Panc1 (cell line): ENCODE measurements around the gene RHOJ. TPM values are rescaled to one million over a fixed set of nuclear protein-coding genes. Genes with fewer than 3 reads are reported as not detected.

Experiments
- ATAC-seq: fragments of 200-7000 bp; cut with Tn5 transposase; 2 replicates; pipeline ENCODE4 v1.9.1; 2020; ENCODE audit warnings: mild to moderate bottlenecking, moderate library complexity
- BruUV-seq: library from RNA; stranded (reverse); fragments of 400-500 nt; replicated peaks from 2 replicates; lab custom pipeline; 2021; lab: Mats Ljungman, UMichigan
- CTCF ChIA-PET: fragments of 300-600 bp; sonication (Branson Sonifier 250); formaldehyde crosslinking; loops from one replicate; lab custom pipeline; 2022; ENCODE audit warnings: antibody characterized with exemption; lab: Charles Lee
- POLR2A ChIA-PET: fragments of 300-600 bp; sonication (Branson Sonifier 250); formaldehyde crosslinking; loops from one replicate; lab custom pipeline; 2022; ENCODE audit warnings: antibody characterized with exemption; lab: Charles Lee
- DNase-seq: peaks from one replicate; pipeline ENCODE4 v3.0.0-alpha.2; 2010; ENCODE audit warnings: low read depth, low spot score
- H3K27ac ChIP-seq: 2 replicates; pipeline ENCODE4 v1.5.1; 2011; ENCODE audit warnings: mild to moderate bottlenecking, low read length, inconsistent platforms
- H3K27me3 ChIP-seq: fragments of 200-500 bp; sonication (Bioruptor generic); 2 replicates; pipeline ENCODE4 v1.6.0; 2014; ENCODE audit warnings: low read length, inconsistent platforms; ENCODE audit not compliant: control insufficient read depth, insufficient read depth
- H3K36me3 ChIP-seq: fragments of 200-500 bp; sonication (Bioruptor generic); 2 replicates; pipeline ENCODE4 v1.5.1; 2014; ENCODE audit warnings: inconsistent platforms, mild to moderate bottlenecking, low read length, moderate library complexity; ENCODE audit not compliant: control insufficient read depth, insufficient read depth
- H3K4me1 ChIP-seq: 2 replicates; pipeline ENCODE4 v1.5.1; 2011; ENCODE audit warnings: inconsistent platforms, mild to moderate bottlenecking, low read length, moderate library complexity; ENCODE audit not compliant: control insufficient read depth, insufficient read depth
- H3K4me3 ChIP-seq, 2 experiments: 2 replicates each; pipeline ENCODE4 v1.5.1; 2011 to 2012; ENCODE audit warnings: low read depth in 2 of 2, low read length in 2 of 2, mild to moderate bottlenecking in 2 of 2, inconsistent platforms in 1 of 2, moderate library complexity in 1 of 2
- H3K9me3 ChIP-seq: fragments of 200-500 bp; sonication (Bioruptor generic); 2 replicates; pipeline ENCODE4 v1.5.1; 2014; ENCODE audit warnings: low read depth, mild to moderate bottlenecking, inconsistent platforms, low read length, moderate library complexity; ENCODE audit not compliant: control insufficient read depth, insufficient read depth
- CTCF ChIP-seq: fragments of 450-650 bp; IDR thresholded peaks from 2 replicates; pipeline ENCODE4 v1.5.1; 2017; ENCODE audit warnings: mild to moderate bottlenecking
- POLR2AphosphoS5 ChIP-seq: IDR thresholded peaks from 2 replicates; pipeline ENCODE4 v1.6.1; 2012; ENCODE audit warnings: mild to moderate bottlenecking, low read depth, low read length, moderate library complexity
- REST ChIP-seq, 2 experiments: IDR thresholded peaks; 2 replicates each; pipeline ENCODE4 v1.6.1; 2011 to 2012; ENCODE audit warnings: low read depth in 2 of 2, control low read depth in 1 of 2, low read length in 1 of 2, mild to moderate bottlenecking in 1 of 2, moderate library complexity in 1 of 2; ENCODE audit not compliant: insufficient read depth in 1 of 2
- SIN3A ChIP-seq: IDR thresholded peaks from 2 replicates; pipeline ENCODE4 v1.6.1; 2012; ENCODE audit warnings: low read depth, mild to moderate bottlenecking, low read length, moderate library complexity, borderline replicate concordance; ENCODE audit not compliant: insufficient read depth
- TCF7L2 ChIP-seq: IDR thresholded peaks from 2 replicates; pipeline ENCODE4 v1.6.1; 2011; ENCODE audit warnings: mild to moderate bottlenecking, low read depth, low read length, inconsistent platforms
- in situ Hi-C: cut with HindIII; loops from 2 replicates; pipeline ENCODE4 v1.10.0; 2016; ENCODE audit warnings: low sequenced_read_pairs, low pct_unique_long_range_greater_than_20kb
- intact Hi-C: fragments of 100-400 bp; cut with micrococcal nuclease; formaldehyde crosslinking; loops from one replicate; pipeline ENCODE4 v1.10.0; 2022; ENCODE audit not compliant: unreplicated experiment
- total RNA-seq: library from RNA; stranded (reverse); gene quantifications from one replicate; pipeline ENCODE4 v1.2.1, GENCODE V29; 2021; ENCODE audit not compliant: unreplicated experiment

RHOJ gene
- total RNA-seq, 1 experiment from 2014 or later = 0.28 TPM

GRCh38 chr14:63174760-63175191, 29.5 kb upstream of the RHOJ start:
- no peaks in the 10 kb centered on the region for H3K4me1 ChIP-seq
- in situ Hi-C loops (no loop called here), intact Hi-C loops (loop anchor here (1.0 kb wide), 1 partner anchor 102 kb away; no protein-coding TSS in a partner anchor)
- no peaks in the 10 kb centered on the region for H3K36me3 ChIP-seq
- H3K27ac ChIP-seq = no peak overlapping the region
- ATAC-seq (peak; percentile 30; the same call in 1 of the 2 replicates), DNase-seq (no peak)
- ChIA-PET POLR2A (no interaction called here), CTCF (no interaction called here)
- H3K9me3 ChIP-seq = no peaks in the 10 kb centered on the region
- no peak for TF ChIP-seq POLR2AphosphoS5
- peak; percentile 45; the same call in 1 of the 2 replicates for TF ChIP-seq CTCF
- H3K27me3 ChIP-seq = no peaks in the 10 kb centered on the region
- no peak overlapping the region for H3K4me3 ChIP-seq
- no TSS peak for BruUV-seq

DNA sequence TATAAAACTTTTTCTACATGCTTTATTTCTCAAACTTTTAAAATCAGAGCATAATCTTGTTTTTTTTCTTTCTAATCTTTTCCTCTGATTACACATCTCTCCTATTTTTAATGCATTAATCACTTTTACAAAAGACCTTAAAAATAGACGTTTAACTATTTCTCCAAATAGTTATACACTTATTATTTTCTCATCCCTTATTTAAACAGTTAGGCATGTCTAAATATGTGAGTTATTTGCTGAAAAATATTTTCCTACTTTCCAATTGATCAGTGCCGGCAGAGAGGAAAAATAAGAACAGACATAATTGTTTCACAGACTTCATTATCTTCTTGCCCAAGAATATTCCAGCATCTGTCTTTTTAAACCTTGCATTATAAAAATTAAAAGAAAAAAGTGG, 28.7 kb upstream of the RHOJ start:
- no peak overlapping the region for H3K27ac ChIP-seq
- in situ Hi-C loops = no loop called here
- H3K36me3 ChIP-seq = no peaks in the 10 kb centered on the region
- no peaks in the 10 kb centered on the region for H3K27me3 ChIP-seq
- ChIA-PET POLR2A (no interaction called here), CTCF (no interaction called here)
- intact Hi-C loops = no loop called here
- no peak overlapping the region for H3K4me3 ChIP-seq
- no peak for ATAC-seq
- H3K9me3 ChIP-seq = no peaks in the 10 kb centered on the region
- no peaks in the 10 kb centered on the region for H3K4me1 ChIP-seq
- TF ChIP-seq TCF7L2 (no peak), POLR2AphosphoS5 (no peak), CTCF (no peak), SIN3A (no peak)
- no peak for DNase-seq
- BruUV-seq = no TSS peak

- DNase-seq (no peak), ATAC-seq (no peak)
- H3K27ac ChIP-seq = no peak overlapping the region
- intact Hi-C loops = no loop called here
- BruUV-seq = no TSS peak
- H3K4me1 ChIP-seq = no peaks in the 10 kb centered on the region
- TF ChIP-seq SIN3A = no peak
- TF ChIP-seq TCF7L2 = no peak
- no peak for TF ChIP-seq CTCF
- TF ChIP-seq POLR2AphosphoS5 = no peak
- TF ChIP-seq REST (IDR thresholded peaks at IDR 0.05; ENCODE audit: insufficient read depth in 1 of 2, low read depth in 2 of 2, low read length in 1 of 2) = no peak
- H3K27me3 ChIP-seq = no peaks in the 10 kb centered on the region; the same call in 1 of the 2 replicates
- CTCF ChIA-PET = no interaction called here
- POLR2A ChIA-PET = no interaction called here
- in situ Hi-C loops = no loop called here
- no peaks in the 10 kb centered on the region for H3K9me3 ChIP-seq
- H3K4me3 ChIP-seq = no peak overlapping the region
- H3K36me3 ChIP-seq = no peaks in the 10 kb centered on the region
These were observed 25.3 kb upstream of the RHOJ start for GRCh38 chr14:63178912-63179311.
